ENCODE data around the gene CNTN5. TPM values are rescaled to one million over a fixed set of nuclear protein-coding genes. Genes with fewer than 3 reads are reported as not detected.

The CNTN5 gene
- total and polyA plus RNA-seq, 10 of the 15 experiments (the other 5 are each of a cell fraction or from before 2014, with no cell fraction given) = 0.01 TPM; not detected in 9

DNA sequence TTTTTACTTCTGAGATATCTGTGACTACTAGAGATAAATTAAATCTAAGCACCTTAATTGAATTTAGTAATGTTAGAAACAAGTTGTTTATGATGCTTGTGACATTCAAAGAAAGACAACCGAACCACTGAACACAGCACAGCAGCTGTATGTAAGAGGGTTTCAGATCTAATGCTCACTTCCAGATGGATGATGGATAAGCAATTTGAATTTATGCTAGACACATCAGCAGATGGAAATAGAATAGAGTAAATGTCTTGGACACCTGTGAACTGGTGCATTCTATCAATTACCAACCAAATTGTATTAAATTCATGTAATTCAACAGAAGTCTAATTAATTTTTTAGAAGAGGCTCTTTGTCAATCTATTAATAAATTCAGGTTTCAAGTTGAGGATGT, 306.3 kb downstream of the CNTN5 start:
- TF ChIP-seq BHLHE40 (IDR thresholded peaks at IDR 0.05; ENCODE audit: borderline replicate concordance in 1 of 2, low read depth in 2 of 2, low read length in 1 of 2) (no peak), SUZ12 (IDR thresholded peaks at IDR 0.05; ENCODE audit: unreplicated experiment) (no peak)
- TF ChIP-seq, protein P1, sequence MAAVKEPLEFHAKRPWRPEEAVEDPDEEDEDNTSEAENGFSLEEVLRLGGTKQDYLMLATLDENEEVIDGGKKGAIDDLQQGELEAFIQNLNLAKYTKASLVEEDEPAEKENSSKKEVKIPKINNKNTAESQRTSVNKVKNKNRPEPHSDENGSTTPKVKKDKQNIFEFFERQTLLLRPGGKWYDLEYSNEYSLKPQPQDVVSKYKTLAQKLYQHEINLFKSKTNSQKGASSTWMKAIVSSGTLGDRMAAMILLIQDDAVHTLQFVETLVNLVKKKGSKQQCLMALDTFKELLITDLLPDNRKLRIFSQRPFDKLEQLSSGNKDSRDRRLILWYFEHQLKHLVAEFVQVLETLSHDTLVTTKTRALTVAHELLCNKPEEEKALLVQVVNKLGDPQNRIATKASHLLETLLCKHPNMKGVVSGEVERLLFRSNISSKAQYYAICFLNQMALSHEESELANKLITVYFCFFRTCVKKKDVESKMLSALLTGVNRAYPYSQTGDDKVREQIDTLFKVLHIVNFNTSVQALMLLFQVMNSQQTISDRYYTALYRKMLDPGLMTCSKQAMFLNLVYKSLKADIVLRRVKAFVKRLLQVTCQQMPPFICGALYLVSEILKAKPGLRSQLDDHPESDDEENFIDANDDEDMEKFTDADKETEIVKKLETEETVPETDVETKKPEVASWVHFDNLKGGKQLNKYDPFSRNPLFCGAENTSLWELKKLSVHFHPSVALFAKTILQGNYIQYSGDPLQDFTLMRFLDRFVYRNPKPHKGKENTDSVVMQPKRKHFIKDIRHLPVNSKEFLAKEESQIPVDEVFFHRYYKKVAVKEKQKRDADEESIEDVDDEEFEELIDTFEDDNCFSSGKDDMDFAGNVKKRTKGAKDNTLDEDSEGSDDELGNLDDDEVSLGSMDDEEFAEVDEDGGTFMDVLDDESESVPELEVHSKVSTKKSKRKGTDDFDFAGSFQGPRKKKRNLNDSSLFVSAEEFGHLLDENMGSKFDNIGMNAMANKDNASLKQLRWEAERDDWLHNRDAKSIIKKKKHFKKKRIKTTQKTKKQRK (IDR thresholded peaks at IDR 0.05; ENCODE audit: low read depth, low read length) = no peak
- no peaks in the 10 kb centered on the region for H3K9me3 ChIP-seq (replicated peaks; ENCODE audit: control insufficient read depth, insufficient read depth, low read length)
- ATAC-seq (no peak), DNase-seq (ENCODE audit: low read depth, low spot score) (no peak), FAIRE-seq (no peak)
- no peak overlapping the region for H3K4me2 ChIP-seq (ENCODE audit: control insufficient read depth, insufficient read depth)
- no peaks in the 10 kb centered on the region for H3K27me3 ChIP-seq (replicated peaks in 1 of 2; ENCODE audit: control insufficient read depth in 2 of 2, insufficient read depth in 2 of 2, low read length in 1 of 2)
- in situ Hi-C loops (cut with MboI) = no loop called here
- H3K36me3 ChIP-seq (ENCODE audit: control insufficient read depth in 2 of 2, insufficient read depth in 2 of 2, low read length in 1 of 2) = no peaks in the 10 kb centered on the region
- no peak overlapping the region for H2AFZ ChIP-seq (ENCODE audit: control insufficient read depth, low read depth, low read length)
- intact Hi-C loops (cut with micrococcal nuclease; ENCODE audit: unreplicated experiment) = no loop called here
- H3K4me3 ChIP-seq = no peak overlapping the region
- CTCF ChIA-PET = no interaction called here
- no peaks in the 10 kb centered on the region for H3K79me2 ChIP-seq (ENCODE audit: control insufficient read depth, insufficient read depth, low read length)
- RAD21 ChIA-PET (ENCODE audit: unreplicated experiment) = no interaction called here
- no TSS peak for BruUV-seq (replicated peaks)
- H4K20me1 ChIP-seq (ENCODE audit: control insufficient read depth, insufficient read depth) = no peaks in the 10 kb centered on the region
- 15% methylated on average over 1 of the region's 1 CpG for whole genome bisulfite sequencing (ENCODE audit: insufficient coverage, insufficient replicate concordance, low lambda C conversion rate, missing lambda C conversion rate)
- H3K27ac ChIP-seq (ENCODE audit: control insufficient read depth, insufficient read depth) = no peak overlapping the region
- no peaks in the 10 kb centered on the region for H3K4me1 ChIP-seq (ENCODE audit: control insufficient read depth, insufficient read depth, low read length)
- no peak overlapping the region for H3K9ac ChIP-seq (ENCODE audit: control insufficient read depth, insufficient read depth, low read length)
- SMC1A ChIA-PET (ENCODE audit: uncharacterized antibody, unreplicated experiment) = no interaction called here
- POLR2A ChIA-PET = no interaction called here

DNA sequence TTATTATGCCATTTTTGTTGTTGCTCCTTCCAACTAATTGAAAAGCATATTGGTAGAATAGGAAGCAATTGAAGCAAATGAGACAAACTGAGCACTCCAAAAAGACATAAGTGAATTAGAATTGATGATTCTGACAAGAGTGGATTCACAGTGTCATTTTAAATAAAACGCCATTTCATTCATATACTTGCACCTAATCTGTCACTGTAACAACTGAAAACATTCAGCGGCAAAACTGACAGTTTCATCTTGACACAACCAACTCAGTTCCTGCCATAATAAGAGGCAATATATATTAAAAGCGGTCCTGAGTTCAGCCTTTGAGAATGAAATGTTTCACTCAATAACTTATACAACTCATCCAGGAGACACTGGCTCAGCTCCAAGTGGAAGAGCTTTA, 306.8 kb downstream of the CNTN5 start:
- POLR2A ChIA-PET = no interaction called here
- no peaks in the 10 kb centered on the region for H3K36me3 ChIP-seq (ENCODE audit: control insufficient read depth in 2 of 2, insufficient read depth in 2 of 2, low read length in 1 of 2)
- H4K20me1 ChIP-seq (ENCODE audit: control insufficient read depth, insufficient read depth) = no peaks in the 10 kb centered on the region
- CTCF ChIA-PET = no interaction called here
- no peak for ATAC-seq
- no peak overlapping the region for H3K9ac ChIP-seq (ENCODE audit: control insufficient read depth, insufficient read depth, low read length)
- RAD21 ChIA-PET (ENCODE audit: unreplicated experiment) = no interaction called here
- H3K79me2 ChIP-seq (ENCODE audit: control insufficient read depth, insufficient read depth, low read length) = no peaks in the 10 kb centered on the region
- BruUV-seq (replicated peaks) = no TSS peak
- H3K4me1 ChIP-seq (ENCODE audit: control insufficient read depth, insufficient read depth, low read length) = no peaks in the 10 kb centered on the region
- no peak overlapping the region for H3K4me2 ChIP-seq (ENCODE audit: control insufficient read depth, insufficient read depth)
- no peak overlapping the region for H3K4me3 ChIP-seq
- H3K27me3 ChIP-seq (replicated peaks in 1 of 2; ENCODE audit: control insufficient read depth in 2 of 2, insufficient read depth in 2 of 2, low read length in 1 of 2) = no peaks in the 10 kb centered on the region
- no peak overlapping the region for H2AFZ ChIP-seq (ENCODE audit: control insufficient read depth, low read depth, low read length)
- H3K27ac ChIP-seq (ENCODE audit: control insufficient read depth, insufficient read depth) = no peak overlapping the region
- SMC1A ChIA-PET (ENCODE audit: uncharacterized antibody, unreplicated experiment) = interaction anchor here (0.8 kb wide), 1 partner anchor 70 kb away, joined by 4 read pairs; no protein-coding TSS in a partner anchor
- intact Hi-C loops (cut with micrococcal nuclease; ENCODE audit: unreplicated experiment) (no loop called here), in situ Hi-C loops (cut with MboI) (no loop called here)
- WGBS (ENCODE audit: insufficient coverage, insufficient replicate concordance, low lambda C conversion rate, missing lambda C conversion rate) = 18% methylated on average over 3 of the region's 3 CpGs
- no peak for FAIRE-seq
- H3K9me3 ChIP-seq (replicated peaks; ENCODE audit: control insufficient read depth, insufficient read depth, low read length) = no peaks in the 10 kb centered on the region
- no peak for DNase-seq (ENCODE audit: low read depth, low spot score)
- TF ChIP-seq FOS (IDR thresholded peaks at IDR 0.05; ENCODE audit: borderline replicate concordance, extremely low read depth, insufficient read length) = no peak
- TF ChIP-seq ZBED1 (IDR thresholded peaks at IDR 0.05; ENCODE audit: borderline replicate concordance) = no peak
- no peak for TF ChIP-seq SP1 (IDR thresholded peaks at IDR 0.05; ENCODE audit: low read depth, low read length)
- TF ChIP-seq USF2 (IDR thresholded peaks at IDR 0.05; ENCODE audit: borderline replicate concordance, low read depth, low read length) = no peak
- TF ChIP-seq MYB (IDR thresholded peaks at IDR 0.05; ENCODE audit: borderline replicate concordance, low read depth, low read length) = no peak
- no peak for TF ChIP-seq CHD4 (IDR thresholded peaks at IDR 0.05)
- no peak for TF ChIP-seq CHD1 (IDR thresholded peaks at IDR 0.05; ENCODE audit: low read depth, low read length)
- TF ChIP-seq TBL1XR1 (IDR thresholded peaks at IDR 0.05; ENCODE audit: low read depth, low read length) = no peak
- TF ChIP-seq SMC3 (IDR thresholded peaks at IDR 0.05; ENCODE audit: borderline replicate concordance, low read length) = no peak
